ENCODE measurements around the gene DTNB.

DNA sequence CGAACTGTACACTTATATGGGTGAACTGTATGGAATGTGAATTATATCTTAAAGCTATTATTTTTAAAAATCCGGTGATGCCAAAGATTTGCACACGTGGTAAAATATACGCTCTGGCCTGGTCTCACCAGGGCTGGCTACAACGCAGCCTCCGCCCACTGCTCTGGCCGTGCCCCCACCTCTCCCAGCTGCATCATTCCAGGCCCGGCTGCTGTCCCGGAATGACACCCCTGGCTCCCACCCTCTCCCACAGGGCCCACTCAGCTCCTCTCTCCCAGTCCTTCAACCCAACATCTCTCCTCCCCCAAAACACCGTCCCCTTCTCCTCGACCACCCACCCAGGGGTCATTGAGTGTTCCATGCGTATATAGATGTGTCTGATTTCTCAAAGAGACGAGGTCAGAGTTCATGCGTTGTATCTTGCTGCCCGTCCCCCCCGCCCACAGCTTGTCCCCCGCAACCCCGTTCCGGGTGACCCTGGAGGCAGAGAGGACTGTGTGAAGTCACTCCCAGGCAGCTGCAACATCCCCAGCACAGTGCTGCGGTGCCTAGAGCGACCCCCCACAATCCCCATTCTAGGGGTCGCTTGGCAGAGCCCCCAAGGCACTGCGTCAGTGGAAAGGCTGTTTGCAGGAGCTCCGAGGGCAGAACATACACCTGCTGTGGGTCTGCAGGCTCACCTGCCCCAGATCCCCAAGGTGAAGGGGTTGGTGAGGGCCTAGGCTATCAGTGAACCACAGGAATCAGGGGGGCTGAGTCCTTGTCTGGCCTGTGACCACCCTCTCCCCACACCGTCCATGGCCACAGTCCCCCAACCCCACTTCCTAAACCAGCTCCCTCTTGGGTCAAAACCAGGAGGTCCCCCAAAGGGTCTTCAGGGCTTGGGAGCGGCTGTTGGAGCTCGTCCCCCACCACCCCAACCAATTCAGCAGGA is 345.0 kb downstream of the DTNB start:
- TF ChIP-seq, protein P1, sequence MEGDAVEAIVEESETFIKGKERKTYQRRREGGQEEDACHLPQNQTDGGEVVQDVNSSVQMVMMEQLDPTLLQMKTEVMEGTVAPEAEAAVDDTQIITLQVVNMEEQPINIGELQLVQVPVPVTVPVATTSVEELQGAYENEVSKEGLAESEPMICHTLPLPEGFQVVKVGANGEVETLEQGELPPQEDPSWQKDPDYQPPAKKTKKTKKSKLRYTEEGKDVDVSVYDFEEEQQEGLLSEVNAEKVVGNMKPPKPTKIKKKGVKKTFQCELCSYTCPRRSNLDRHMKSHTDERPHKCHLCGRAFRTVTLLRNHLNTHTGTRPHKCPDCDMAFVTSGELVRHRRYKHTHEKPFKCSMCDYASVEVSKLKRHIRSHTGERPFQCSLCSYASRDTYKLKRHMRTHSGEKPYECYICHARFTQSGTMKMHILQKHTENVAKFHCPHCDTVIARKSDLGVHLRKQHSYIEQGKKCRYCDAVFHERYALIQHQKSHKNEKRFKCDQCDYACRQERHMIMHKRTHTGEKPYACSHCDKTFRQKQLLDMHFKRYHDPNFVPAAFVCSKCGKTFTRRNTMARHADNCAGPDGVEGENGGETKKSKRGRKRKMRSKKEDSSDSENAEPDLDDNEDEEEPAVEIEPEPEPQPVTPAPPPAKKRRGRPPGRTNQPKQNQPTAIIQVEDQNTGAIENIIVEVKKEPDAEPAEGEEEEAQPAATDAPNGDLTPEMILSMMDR (IDR thresholded peaks at IDR 0.05) = no peak
- no peak for TF ChIP-seq EP300 (IDR thresholded peaks at IDR 0.05)

All from gastroesophageal sphincter (tissue), 3 donors.